Psoas muscle (tissue), 8 donors: Measurements from ENCODE around the gene MASP2. TPM values are rescaled to one million over a fixed set of nuclear protein-coding genes. Genes with fewer than 3 reads are reported as not detected.
"Not testable (repeated sequence)": the region's sequence is repeated elsewhere in the genome, so short reads cannot be mapped to it uniquely, and the experiment has no call there.

Source experiments
- ATAC-seq, 4 donors: fragments of 200-7000 bp; cut with Tn5 transposase; one replicate each; pipeline ENCODE4 v1.9.1; 2020; ENCODE audit warnings: moderate library complexity in 3 of 4, mild to moderate bottlenecking in 2 of 4
- DNase-seq, 2 donors: peaks; one replicate each; pipeline ENCODE4 v3.0.0-alpha.2; 2020
- H3K27ac ChIP-seq: fragments of 200-600 bp; one replicate; pipeline ENCODE4 v1.8.0; 2022
- H3K27me3 ChIP-seq, 3 donors: fragments of 200-600 bp in 1 of 3; one replicate each; pipeline versions ENCODE4 v1.6.1 to v1.8.0; 2013 to 2022; ENCODE audit warnings: low read length in 2 of 3, mild to moderate bottlenecking in 2 of 3, moderate library complexity in 1 of 3; ENCODE audit not compliant: insufficient read depth in 3 of 3
- H3K36me3 ChIP-seq, 2 donors: fragments of 200-600 bp in 1 of 2; one replicate each; pipeline versions ENCODE4 v1.6.1 to v1.8.0; 2013 to 2022; ENCODE audit warnings: low read depth in 1 of 2, mild to moderate bottlenecking in 1 of 2, moderate library complexity in 1 of 2; ENCODE audit not compliant: insufficient read depth in 1 of 2
- H3K4me1 ChIP-seq: fragments of 200-600 bp; one replicate; pipeline ENCODE4 v1.8.0; 2022
- H3K4me3 ChIP-seq: fragments of 200-600 bp; one replicate; pipeline ENCODE4 v1.8.0; 2022; ENCODE audit warnings: mild to moderate bottlenecking
- H3K9me3 ChIP-seq: fragments of 200-600 bp; one replicate; pipeline ENCODE4 v1.8.0; 2022
- CTCF ChIP-seq: fragments of 200-600 bp; IDR thresholded peaks from one replicate; pipeline ENCODE4 v1.8.0; 2022; ENCODE audit warnings: antibody characterized with exemption
- WGBS, 3 donors: extraction: QIAGEN DNeasy Blood & Tissue Kit; methylation state at CpG; one replicate each; pipeline versions ENCODE4 v1.1.6 to v1.1.7; 2013; 5-methylcytosine and 5-hydroxymethylcytosine counted together
- intact Hi-C, 2 donors: fragments of 100-400 bp; cut with DNase I; formaldehyde crosslinking; loops; one replicate each; pipeline versions ENCODE4 v1.11.0 to v1.14.2; 2022
- polyA plus RNA-seq, 3 donors: library from polyadenylated mRNA; stranded (reverse); fragments of 200-250 nt; gene quantifications; one replicate each; pipeline ENCODE4 v1.2.3, GENCODE V29; 2013
- total RNA-seq, 4 donors: library from RNA; stranded (reverse); fragmentation: NEBNext Ultra II Directional in 2 of 4; extraction: Animal tissue kit (Norgen Biotek cat#: 25700) in 2 of 4; gene quantifications; one replicate each; pipeline versions ENCODE4 v1.2.1 to v1.2.4, GENCODE V29; 2021 to 2023
- donor health status: healthy with polysubstance abuse.
- donor health status: DM: no; HTN: no; CAD: no; lungs with moderate emphysema.
- donor health status: Bipolar disorder and iron deficiency.
- donor health status: healthy.
- donor health status: DM: yes; HTN: yes; CAD: no.
- donor health status: DM: no; HTN: no; CAD: no.
- donor health status: DM: no; HTN: no; CAD: no.
- donor health status: DM: yes; HTN: yes; CAD: no.

Gene MASP2
- total and polyA plus RNA-seq, 7 donors: 0.03 TPM; not detected in 6

- Histone ChIP-seq H3K27ac (no peak overlapping the region), H3K4me1 (no peaks in the 10 kb centered on the region), H3K36me3 (no peaks in the 10 kb centered on the region), H3K9me3 (no peaks in the 10 kb centered on the region), H3K27me3 (no peaks in the 10 kb centered on the region), H3K4me3 (no peak overlapping the region)
- WGBS, 3 donors: 75 to 86% (median 83%) methylated on average over 4 of the region's 4 CpGs
- TF ChIP-seq CTCF: no peak
- intact Hi-C loops: no loop called here
- ATAC-seq (no peak), DNase-seq (no peak)
Observed at GRCh38 chr1:10992864-10993263, 54.2 kb downstream of the MASP2 start.

GRCh38 chr1:10992004-10992403 lies 55.0 kb downstream of the MASP2 start:
- intact Hi-C loops, H3K27me3 ChIP-seq: not testable (repeated sequence)

DNA sequence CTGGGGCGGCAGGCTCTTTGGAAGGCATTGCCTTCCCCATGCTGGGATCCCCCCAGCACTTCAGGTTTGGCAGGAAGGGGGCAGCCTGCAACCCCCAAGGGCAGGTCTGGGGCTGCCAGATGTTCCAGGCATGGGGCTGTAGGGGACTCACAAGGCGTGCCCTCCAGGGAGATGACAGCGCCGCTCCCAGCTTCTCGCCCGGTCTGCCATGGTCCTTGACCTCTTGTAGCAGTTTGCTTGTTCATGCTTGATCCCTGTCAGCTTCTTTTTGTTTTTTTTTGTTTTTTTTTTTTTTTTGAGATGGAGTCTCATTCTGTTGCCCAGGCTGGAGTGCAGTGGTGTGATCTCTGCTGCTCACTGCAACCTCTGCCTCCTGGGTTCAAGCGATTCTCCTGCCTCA lies 56.2 kb downstream of the MASP2 start:
- ATAC-seq (no peak), DNase-seq (no peak)
- Histone ChIP-seq H3K27me3 (no peaks in the 10 kb centered on the region), H3K9me3 (no peaks in the 10 kb centered on the region), H3K4me3 (no peak overlapping the region), H3K27ac (no peak overlapping the region), H3K36me3 (no peaks in the 10 kb centered on the region), H3K4me1 (no peaks in the 10 kb centered on the region)
- TF ChIP-seq CTCF: no peak
- WGBS, 3 donors: 86 to 92% (median 89%) methylated on average over 7 of the region's 7 CpGs
- intact Hi-C loops: loop anchor here in 1 of 2 donors (2.0 kb wide), 1 partner anchor 14 kb away; no protein-coding TSS in a partner anchor

More at GRCh38 chr1:10992004-10992403, 55.0 kb downstream of the MASP2 start:
- not testable (repeated sequence) for H3K36me3 ChIP-seq, ATAC-seq, H3K27ac ChIP-seq, H3K4me3 ChIP-seq, H3K9me3 ChIP-seq, DNase-seq, H3K4me1 ChIP-seq
- 86 to 95% (median 92%) methylated on average over 2 of the region's 2 CpGs for WGBS, 3 donors

DNA sequence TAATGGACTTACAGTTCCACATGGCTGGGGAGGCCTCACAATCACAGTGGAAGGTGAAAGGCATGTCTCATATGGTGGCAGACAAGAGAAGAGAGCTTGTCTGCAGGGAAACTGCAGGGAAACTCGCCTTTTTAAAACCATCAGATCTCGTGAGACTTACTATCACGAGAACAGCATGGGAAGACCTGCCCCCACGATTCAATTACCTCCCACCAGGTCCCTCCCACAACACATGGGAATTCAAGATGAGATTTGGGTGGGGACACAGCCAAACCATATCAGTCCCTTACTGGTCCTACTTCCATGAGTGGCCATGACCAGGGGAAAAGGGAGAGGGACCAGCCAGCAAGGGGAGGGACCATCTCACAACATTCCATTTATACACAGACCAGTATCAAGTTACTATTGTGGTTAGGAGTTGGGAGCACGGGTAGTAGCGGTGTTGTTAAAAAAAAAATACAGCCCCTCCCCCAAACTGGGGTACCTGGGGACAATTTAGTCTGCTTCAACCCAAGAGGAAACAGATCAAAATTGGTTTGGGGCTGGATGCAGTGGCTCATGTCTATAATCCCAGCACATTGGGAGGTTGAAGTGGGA lies 57.0 kb downstream of the MASP2 start:
- H3K9me3 ChIP-seq, H3K27ac ChIP-seq, H3K4me1 ChIP-seq, H3K36me3 ChIP-seq, H3K4me3 ChIP-seq, DNase-seq, H3K27me3 ChIP-seq, ATAC-seq: not testable (repeated sequence)
- WGBS, 3 donors: 58 to 67% (median 59%) methylated on average over 6 of the region's 6 CpGs
- intact Hi-C loops: loop anchor here in 1 of 2 donors (2.0 kb wide), 1 partner anchor 15 kb away; no protein-coding TSS in a partner anchor

DNA sequence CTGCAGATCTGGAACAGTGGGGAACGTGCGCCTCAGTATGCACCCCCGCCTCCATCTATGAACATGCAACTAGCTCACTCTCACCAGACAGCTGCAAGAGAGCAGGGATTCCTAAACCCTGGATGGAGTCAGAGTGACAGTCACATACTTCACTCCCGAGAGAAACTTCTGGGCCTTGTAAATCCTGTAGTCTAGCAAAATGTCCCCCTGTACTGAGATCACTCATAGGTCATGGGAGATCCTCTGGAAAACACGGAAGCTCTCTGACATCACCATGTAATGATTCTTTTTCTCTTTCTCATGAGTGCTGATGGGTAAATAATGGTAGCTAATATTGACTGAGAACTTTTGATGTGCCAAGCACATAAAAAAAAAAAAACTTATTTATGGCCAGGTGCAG lies 57.9 kb downstream of the MASP2 start:
- Histone ChIP-seq H3K4me1 (no peaks in the 10 kb centered on the region), H3K27me3 (no peaks in the 10 kb centered on the region), H3K36me3 (no peaks in the 10 kb centered on the region), H3K27ac (no peak overlapping the region), H3K9me3 (no peaks in the 10 kb centered on the region), H3K4me3 (no peak overlapping the region)
- intact Hi-C loops: no loop called here
- 81 to 87% (median 83%) methylated on average over 5 of the region's 5 CpGs for WGBS, 3 donors
- no peak for TF ChIP-seq CTCF
- ATAC-seq: no peak
- no peak for DNase-seq
